Suprapubic skin (tissue), 4 donors: Measurements from ENCODE around the gene ARPC1B.

Source experiments
- EP300 ChIP-seq: sonication (generic); formaldehyde crosslinking; IDR thresholded peaks from one replicate; pipeline ENCODE4 v1.6.1; 2017; ENCODE audit warnings: antibody characterized with exemption
- POLR2A ChIP-seq, 2 donors: fragments of 450-650 bp; IDR thresholded peaks; one replicate each; pipeline ENCODE4 v1.6.1; 2017; ENCODE audit warnings: antibody characterized with exemption in 2 of 2, mild to moderate bottlenecking in 2 of 2, moderate library complexity in 2 of 2
- POLR2AphosphoS5 ChIP-seq, 3 donors: sonication (generic); formaldehyde crosslinking; IDR thresholded peaks; one replicate each; pipeline ENCODE4 v1.6.1; 2017; ENCODE audit warnings: antibody characterized with exemption in 3 of 3
- TF ChIP-seq, protein P1 (sequence below), 2 donors: fragments of 200-600 bp in 1 of 2; fragments of 450-650 bp in 1 of 2; sonication (generic) in 1 of 2; IDR thresholded peaks; one replicate each; pipeline ENCODE4 v1.5.1; 2016 to 2019; ENCODE audit warnings: antibody characterized with exemption in 2 of 2, mild to moderate bottlenecking in 1 of 2, moderate library complexity in 1 of 2

- TF ChIP-seq, protein P1, sequence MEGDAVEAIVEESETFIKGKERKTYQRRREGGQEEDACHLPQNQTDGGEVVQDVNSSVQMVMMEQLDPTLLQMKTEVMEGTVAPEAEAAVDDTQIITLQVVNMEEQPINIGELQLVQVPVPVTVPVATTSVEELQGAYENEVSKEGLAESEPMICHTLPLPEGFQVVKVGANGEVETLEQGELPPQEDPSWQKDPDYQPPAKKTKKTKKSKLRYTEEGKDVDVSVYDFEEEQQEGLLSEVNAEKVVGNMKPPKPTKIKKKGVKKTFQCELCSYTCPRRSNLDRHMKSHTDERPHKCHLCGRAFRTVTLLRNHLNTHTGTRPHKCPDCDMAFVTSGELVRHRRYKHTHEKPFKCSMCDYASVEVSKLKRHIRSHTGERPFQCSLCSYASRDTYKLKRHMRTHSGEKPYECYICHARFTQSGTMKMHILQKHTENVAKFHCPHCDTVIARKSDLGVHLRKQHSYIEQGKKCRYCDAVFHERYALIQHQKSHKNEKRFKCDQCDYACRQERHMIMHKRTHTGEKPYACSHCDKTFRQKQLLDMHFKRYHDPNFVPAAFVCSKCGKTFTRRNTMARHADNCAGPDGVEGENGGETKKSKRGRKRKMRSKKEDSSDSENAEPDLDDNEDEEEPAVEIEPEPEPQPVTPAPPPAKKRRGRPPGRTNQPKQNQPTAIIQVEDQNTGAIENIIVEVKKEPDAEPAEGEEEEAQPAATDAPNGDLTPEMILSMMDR (IDR thresholded peaks at IDR 0.05), result no peak
- no peak for TF ChIP-seq EP300
- no peak for TF ChIP-seq POLR2AphosphoS5 (IDR thresholded peaks at IDR 0.05)
- TF ChIP-seq POLR2A (IDR thresholded peaks at IDR 0.05), result no peak
These were observed 29.9 kb downstream of the ARPC1B start for GRCh38 chr7:99404235-99404976.
